Activated CD4-positive, CD25-positive, alpha-beta regulatory T cell treated with anti-CD3 and anti-CD28 coated beads, Interleukin-2, amount 50 U/mL, for 24 hours (primary cell): ENCODE results near the gene RGS6.

Source experiments
- ATAC-seq, 2 donors: fragments of 150-1000 bp; cut with Tn5 transposase; one replicate each; pipeline ENCODE4 v1.10.0; 2021; ENCODE audit warnings: mild to moderate bottlenecking in 1 of 2, moderate library complexity in 1 of 2

RGS6 gene

DNA sequence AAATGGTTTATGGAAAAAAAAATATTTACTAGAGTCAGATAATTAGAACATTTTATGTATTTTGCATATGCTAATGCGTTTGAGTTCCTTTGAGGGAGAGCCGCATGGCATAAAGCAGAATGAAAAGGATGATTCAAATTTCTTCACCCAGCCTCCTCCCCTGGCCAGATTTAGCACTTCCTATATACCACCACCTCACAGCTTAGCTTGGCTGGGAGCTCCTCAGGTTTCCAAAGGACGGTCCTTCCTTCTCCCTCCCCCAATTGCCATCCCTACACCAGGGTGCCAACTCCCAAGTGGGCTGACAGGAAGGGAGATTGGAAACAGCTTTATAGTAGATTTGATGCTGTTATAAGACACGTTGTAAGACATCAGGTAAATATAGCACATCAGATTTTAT is 157.4 kb downstream of the RGS6 start:
- ATAC-seq, result no peak

DNA sequence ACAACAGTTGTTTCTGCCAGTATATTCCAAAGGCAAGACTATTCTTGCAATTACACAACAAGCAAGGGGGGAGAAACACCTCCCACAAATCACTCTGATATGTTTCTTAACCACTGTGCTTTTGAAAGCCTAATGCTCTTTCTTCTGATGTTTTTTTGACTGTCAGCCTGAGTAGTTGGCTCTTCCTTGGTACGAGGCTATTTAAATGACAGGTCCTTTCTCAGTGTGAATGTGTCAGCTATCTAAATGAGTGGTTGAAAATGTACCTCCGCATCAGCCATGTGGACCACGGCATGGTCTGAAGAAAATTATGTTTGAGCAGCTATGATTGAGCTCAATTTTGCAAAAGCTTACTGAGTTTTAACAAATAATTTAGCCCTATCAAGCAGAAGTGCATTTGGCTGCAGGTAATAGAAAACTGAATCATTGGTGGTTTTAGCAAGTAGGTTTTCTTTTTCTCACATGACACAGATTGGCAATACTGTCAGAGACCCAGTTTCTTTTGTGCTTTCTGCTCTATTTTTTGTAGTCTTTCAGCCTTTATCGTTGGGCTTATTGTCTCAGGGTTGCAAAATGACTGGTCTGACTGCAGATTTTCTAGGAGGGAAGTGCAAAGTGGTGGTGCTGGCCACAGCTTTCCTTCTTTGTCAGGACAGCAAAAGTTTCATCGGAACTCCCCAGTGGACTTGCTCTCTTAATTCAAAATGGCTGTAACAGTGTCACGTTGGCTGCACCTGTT is 162.8 kb downstream of the RGS6 start:
- peak; percentile 60 to 74 for ATAC-seq

DNA sequence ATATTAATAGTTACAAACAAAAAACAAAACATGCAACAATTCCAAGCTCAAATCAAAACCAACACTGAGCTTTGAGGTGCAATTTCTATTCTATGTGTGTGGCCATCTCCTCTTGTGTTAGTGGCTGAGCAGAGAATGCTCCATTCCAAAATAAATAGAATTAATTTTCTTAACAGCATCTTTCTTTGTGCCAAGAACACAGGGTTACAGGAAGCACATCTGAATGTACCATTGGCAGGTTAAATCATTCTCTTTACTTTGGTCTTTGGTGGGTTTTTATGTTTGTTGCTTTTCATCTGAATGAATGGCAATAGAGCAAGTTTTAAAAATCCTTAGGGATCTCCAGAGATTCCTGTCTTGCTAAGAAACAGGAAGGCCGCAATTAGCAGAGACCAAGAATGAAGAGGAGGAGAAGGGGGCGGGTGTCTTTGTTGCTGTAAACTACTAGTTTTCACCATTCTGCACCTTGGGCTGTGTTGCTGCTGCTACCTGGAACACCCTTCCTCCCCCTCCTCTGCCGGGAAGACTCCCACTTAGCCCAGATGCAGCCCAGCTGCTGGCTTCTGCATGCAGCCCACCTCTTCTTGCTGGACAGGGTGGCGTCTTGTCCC is 165.0 kb downstream of the RGS6 start:
- no peak for ATAC-seq

DNA sequence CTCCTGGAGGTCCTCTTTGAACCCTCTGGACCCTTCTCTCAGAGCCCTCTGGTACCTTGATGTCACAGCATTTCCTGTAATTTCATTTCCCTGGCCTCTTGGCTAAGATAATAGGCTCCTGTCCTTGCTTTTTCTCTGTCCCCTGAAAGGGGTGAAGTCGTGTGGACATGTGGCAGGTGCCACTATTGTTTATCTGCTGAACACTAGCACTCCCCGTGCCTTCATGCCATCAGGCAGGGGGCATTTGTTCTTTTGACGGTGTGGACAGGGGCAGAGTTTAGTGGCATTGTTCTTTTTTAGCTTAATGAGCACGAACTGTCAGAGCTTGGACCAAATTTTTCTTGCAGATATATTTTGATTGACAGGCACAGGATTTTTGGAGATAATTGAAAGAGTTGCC is 166.0 kb downstream of the RGS6 start:
- ATAC-seq, result no peak

DNA sequence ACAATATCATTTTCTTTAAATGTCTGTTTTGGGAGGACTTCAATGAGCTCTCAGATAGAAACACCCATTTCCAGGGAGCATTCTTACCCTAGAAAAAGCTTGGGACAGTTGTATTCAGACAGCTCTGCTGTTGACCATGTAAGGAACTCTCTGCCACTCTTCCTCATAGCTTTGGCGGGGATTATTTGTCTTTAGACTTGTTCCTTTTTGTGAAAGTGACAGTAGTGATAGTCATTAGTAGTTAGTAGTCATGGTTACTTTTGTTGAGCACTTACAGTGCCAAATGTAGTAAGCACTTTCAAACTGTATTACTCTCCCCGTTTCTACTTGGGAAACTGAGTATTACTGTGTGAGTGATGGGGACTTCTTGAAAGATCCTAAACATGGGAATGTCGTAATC is 167.3 kb downstream of the RGS6 start:
- ATAC-seq, result no peak

DNA sequence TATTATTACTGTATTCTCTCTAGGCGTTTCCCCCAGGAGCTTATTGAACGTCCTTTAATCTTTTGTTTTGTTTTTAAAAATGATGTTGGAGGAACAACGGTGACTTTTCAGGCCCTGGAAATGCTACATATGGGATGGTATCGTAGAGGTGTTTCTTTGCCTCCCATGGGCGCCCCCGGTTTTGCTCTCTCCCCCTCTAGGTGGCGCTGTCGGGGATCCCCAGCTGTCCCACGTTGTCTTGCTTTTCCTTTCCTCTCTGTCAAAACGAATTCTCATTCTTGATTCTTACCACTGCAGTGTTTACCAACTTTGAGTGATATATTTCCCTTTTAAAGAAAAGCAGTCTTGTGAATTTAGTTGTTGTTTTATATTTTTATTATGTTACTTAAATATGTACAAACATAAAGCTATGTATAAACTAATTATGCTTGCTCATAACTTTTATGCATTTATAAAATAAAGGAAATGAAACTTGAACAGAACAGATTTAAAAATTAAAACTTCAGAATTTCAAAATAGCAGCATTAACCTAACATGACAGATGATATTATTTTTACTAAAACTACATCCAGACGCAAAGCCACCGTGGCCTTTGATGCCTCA is 171.9 kb downstream of the RGS6 start:
- no peak for ATAC-seq

DNA sequence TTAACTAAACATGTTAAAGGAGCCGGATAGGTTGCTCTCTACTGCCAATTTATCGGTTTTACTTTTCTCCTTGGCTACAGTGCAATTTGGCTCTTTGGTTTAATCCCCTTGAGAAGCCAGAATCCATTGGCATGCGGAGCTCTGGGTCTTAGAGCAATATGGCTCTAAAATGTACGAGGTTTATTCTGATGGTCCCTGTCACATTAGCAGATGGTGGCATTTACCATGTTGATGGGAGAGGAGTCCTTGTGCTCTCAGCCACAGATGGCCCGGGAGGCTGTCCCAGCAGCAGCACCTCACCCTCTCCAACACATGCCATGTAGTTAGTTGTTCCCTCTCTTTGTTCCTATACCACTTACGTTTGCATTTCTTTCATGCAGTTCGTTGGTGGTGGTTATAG is 179.7 kb downstream of the RGS6 start:
- no peak for ATAC-seq

DNA sequence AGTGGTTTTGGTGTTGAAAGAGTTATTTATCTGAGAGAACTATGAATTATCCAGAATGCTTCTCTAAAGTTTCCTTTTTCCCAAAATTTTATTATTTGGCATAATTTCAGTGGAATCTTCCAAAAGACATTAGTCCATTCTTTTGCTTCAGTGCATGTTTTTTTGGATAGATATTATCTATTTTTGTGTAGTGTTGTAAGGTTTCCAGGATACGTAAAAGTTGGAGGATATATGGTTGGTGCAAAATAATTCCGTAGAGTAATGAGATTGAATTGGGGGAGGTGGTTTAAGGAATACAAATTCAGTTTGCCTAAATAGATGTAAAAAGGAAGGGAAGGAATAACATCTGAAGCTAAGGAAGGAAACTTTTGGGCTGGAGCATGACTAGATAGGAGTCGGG is 186.6 kb downstream of the RGS6 start:
- ATAC-seq, result no peak

DNA sequence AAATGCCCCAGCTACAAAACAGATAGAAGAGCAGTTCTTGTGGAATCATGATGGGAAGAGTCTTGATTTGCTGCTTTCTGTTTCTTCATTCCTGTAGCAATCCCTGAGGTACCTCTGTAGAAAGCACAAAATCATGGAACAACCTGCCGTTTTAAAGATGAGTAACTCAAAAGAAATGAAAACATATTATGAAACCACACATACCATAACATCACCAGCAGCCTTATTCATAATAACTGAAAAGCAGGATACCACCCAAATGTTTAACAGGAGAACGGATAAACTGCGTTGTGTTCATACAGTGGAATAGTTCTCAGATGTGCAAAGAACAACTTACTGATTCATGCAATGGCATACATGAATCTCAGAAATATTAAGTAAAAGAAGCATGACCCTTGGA is 188.1 kb downstream of the RGS6 start:
- ATAC-seq, result no peak

DNA sequence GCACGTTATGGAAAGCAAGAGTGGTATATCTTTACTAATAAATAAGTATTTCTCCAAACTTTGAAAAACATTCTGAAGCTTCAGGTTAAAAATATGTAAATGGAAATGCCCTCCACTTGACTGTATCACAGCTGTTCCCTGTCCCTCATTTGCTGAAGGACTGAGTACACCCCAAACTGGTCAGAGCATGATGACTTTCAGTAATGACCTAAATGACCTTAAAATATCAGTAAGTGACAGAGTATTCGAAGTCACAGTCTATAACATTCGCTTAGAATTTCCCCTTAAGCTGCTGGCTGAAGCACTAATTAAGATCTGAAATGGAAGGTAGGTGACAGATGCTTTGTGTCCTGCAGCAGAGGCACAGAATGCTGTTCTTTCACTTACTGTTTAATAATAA is 191.5 kb downstream of the RGS6 start:
- peak in 1 of 2 donors; percentile 10 for ATAC-seq

DNA sequence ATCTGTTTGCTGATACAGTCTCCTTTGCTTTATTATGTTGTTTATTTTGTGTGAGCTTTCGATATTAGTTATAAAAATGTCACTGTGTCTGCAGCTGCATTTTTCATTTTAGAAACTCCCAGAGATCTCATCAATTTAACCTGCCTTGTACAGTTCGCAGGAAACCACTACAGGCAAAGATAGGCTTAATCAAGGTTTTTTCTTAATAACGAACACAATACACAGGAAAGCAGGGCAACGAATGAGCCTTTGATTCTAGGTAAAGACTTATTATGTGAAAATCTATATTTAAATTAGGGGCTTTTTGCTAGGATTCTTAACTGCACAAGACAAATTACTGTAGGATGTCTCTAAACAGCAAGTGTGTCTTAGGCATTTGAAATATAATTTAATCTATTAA is 191.9 kb downstream of the RGS6 start:
- peak in 1 of 2 donors; percentile 30 for ATAC-seq

DNA sequence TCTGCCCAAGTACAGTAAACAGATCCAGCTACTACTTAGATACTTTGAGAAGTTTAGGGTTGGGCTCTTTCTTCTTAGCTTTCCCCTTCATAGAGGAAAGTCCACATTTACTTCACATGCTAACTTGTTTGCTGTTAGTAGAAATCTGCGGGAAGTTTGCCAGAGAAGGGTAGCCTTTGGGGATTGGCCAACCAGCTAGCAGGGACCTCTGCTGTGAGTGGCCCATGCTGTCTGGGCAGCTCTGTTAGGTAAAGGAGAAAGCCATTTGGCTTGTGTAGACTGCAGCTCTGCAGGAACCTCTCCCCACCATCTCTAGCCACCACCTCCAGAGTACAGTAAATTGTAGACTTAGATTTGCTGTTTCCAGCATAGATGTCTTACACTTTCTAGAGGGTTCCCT is 193.9 kb downstream of the RGS6 start:
- ATAC-seq, result no peak

DNA sequence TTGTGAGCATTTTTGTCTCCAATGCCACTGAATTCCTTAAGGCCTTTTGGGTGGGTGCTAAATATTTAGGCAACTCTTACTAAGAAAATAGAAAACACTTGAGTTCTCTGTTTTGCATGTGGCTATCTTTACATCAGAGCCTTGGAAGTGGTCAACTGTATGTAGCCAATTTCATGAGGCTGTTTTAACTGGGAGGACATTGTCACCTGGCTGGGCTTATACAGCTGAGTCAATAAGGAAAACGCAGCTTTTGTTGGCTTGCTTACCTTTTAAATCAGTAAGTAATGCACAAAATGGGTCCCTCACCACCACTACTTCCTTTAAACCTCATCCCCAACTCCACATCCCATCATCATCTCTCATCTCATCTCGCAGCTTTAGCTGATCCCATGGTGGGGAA is 194.3 kb downstream of the RGS6 start:
- no peak for ATAC-seq

DNA sequence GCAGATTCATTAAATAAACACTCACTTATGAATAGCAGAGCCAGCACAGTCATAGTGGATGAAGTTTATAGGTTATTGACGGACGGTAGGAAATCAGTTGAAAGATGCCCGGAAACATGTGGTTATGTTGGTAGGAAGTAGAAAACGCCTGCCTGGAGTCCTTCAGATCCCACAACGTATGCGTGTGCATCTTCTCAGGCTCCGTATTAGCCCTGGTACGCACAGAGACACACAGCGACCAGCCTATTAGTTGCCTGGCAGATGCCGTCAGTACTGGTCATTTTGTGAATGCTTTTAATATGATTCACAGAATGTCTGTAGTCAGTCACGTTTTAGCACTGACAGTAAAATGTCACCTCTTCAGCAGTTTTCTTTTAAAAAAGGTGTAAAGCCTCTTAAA is 196.4 kb downstream of the RGS6 start:
- no peak for ATAC-seq

DNA sequence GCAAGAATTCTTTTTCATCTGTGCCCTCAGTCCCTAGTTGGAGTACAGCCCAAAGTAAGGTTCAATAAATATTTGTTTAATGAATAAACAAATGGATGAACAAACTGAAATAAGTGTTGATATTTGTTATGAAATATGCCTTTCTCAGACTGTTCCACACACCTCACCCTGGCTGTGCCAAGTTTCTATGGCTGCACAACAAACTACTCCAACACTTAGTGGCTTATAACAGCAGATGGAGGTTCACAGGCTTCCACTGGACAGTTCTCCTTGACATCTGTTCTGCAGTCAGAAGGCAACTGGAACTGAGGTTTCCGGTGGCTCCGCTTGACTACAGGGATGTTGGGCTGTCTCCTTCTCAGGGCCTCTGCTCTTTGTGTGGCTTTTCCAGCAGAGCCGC is 197.1 kb downstream of the RGS6 start:
- ATAC-seq, result no peak

DNA sequence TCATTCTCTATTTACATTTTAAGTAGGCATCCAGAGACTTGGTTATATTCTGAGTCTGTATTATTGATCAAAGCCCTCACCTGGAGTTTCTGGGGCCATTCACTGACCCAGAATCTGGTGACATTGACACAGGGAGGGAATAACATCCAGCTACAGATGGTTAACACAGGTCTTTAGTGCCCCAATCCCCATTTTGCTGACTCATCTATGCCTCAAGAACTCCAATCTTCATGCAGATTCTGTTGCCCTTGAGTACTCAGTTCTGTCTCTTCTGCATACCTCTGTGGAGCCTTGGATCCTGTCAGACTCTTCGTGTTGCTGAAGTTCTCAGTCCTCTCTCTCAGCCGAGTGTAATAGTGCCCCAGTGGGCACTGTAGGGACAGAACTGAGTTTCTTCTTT is 208.9 kb downstream of the RGS6 start:
- no peak for ATAC-seq

DNA sequence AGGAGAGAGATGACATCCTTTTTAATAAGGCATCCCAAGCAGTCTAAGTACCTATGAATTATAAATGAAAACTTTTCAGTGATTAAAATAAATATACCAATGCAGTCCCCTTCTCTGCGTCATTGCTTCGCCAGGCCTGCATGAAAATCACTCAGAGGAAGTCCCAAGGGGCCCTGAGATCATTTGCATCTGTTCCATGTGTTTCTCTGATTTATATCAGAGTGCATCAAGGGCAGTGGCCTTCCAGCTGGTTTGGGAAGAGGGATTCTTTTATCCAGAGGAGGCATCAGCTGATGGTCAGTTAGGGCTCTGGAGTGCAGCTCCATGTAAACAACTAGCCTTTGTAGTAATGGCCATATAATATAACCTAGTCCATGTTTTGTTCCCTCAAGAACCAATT is 210.1 kb downstream of the RGS6 start:
- no peak for ATAC-seq

DNA sequence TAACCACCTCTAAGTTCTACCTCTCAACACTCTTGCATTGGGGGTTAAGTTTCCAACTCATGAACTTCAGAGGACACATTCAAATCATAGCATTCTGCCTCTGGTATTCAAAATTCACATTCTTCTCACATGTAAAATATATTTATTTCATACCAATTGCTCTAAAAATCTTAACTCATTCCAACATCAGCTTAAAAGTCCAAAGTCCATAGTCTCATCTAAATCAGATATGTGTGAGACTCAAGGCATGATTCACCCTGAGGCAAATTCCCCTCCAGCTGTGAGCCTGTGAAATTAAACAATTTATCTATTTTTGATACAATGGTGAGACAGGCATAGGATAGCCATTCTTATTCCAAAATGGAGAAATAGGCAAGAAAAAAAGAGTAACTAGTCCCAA is 214.0 kb downstream of the RGS6 start:
- ATAC-seq, result no peak

DNA sequence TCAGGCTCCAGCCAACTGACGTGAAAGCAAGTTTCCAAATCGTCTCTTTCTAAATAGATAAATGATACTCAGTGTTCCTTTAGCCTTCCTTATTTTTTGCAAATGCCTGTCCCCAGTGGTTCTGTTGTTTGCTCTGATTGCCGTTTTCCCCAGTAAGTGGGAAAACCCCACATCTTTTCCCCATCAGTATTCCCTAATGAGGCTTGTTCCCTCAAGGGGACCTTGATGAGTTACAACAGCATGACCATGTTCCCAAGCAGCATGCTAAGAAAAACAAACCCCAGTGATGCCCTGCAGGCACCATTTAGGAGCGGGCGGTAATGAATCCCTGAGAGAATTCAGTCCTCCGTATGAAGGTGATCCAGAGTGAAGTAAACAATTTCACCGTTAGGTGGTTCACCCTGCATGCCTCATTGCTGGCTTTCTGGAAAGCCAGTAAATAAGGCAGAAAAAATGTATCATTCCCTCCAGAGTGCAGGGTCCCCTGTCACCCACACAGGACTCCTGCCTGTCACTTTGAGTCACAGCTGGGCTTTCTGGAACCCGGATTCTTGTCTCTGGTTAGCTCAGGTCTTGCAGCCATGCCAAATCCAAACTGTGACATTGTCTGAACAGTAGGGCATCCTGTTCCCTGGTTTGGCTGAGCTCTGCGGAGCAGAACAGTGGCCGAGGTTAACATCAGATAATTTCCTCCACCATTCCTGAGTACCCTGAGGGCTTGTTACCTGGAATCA is 222.6 kb downstream of the RGS6 start:
- no peak for ATAC-seq

DNA sequence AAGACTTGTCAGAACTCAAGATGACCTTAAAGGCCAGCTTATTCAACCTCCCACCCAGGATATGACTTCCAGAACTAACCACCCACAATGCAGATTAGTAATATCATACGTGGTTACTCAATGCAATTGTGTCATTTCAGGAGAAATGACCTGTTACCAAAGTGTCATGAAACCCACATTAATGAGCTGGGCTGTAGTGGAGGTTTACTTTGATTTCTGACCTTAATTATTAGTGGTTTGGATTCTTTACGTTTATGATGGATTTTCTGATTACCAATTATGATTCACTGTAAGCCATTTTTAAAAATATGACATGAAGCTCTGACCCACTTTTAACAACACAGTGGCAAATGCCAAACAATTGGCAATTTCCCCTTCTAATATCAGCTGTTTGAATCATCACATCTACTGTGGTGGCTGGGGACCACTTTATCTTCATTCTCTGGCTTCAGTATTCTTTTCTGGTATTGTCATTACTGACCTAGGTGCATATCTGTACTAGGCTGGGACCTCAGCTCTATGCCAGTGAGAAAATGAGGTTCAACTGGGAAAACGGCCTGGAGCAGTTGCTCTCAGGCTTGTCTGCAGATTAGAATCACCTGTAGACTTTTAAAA is 223.3 kb downstream of the RGS6 start:
- peak; percentile 52 to 80 for ATAC-seq

DNA sequence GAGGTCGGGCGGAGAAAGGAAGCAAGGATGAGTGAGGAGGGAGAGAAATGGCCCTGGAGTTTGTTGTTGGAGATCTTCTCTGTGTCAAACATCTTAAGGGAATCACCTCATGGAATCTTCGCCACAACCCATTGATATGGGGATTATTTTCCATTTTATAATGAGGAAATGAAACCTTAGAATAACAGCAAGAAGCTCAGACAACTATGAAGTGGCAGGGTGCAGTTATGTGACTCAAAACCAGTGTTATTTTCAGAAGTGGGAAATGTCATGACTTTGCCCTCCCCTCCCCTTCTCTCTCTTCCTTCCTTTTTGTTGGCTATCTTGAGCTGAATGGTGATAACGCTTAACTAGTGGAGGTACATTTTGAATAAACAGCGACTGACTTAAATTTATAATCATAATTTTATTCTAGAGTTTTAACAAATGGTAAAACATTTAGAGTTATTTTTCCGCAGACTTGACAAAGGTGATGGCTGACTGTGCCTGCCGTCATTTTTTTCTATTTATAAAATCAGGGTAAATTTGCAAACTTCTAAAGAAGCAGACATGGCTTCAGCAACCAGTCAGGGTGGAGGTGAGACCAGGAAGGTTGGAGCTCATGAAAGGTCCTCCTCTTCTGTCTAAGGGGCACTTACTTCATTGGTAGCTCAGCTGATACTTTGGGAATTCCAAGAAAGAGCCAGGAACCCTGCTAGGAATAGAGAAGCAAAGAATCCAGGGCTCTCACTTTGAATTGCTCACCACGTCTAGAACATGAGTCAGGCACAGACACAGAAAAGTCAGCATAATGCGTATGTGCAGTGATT is 232.4 kb downstream of the RGS6 start:
- no peak for ATAC-seq

DNA sequence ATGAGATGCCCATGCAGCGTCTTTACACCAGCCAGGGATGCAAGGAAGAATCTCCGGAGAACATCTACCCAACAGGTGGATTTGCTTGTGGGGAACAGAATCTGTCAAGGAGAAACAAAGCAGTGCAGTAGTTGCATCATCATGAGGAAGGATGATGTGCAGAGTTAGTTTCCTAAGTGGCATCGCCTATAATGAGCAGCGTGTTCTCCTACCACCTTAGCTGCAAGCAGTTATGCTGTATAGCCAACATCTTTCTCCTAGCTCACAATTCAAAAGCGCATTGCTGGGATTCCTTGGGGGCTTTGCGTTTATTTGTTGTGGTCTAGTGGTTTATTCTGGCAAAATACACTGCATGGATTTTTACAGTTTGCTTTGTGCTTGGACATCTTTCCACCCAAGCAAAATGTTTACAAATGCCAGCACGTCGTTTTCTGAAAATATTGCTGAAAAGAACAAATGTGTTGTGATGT is 233.0 kb downstream of the RGS6 start:
- no peak for ATAC-seq
